H9 (cell line): ENCODE data around the gene NAT14. TPM values are rescaled to one million over a fixed set of nuclear protein-coding genes. Genes with fewer than 3 reads are reported as not detected.

Experiments
- DNase-seq: peaks from one replicate; pipeline ENCODE4 v3.0.0-alpha.2; 2017
- H2AFZ ChIP-seq: one replicate; pipeline ENCODE4 v1.6.1; 2013; ENCODE audit warnings: mild to moderate bottlenecking, low read length, control low read depth, moderate library complexity
- H2AK5ac ChIP-seq: 2 replicates; pipeline ENCODE4 v1.6.1; 2013; ENCODE audit warnings: low read length, control low read depth, mixed read lengths; ENCODE audit not compliant: insufficient read length
- H2BK120ac ChIP-seq: one replicate; pipeline ENCODE4 v1.6.1; 2013; ENCODE audit warnings: low read depth, mild to moderate bottlenecking, low read length, control low read depth, inconsistent platforms; ENCODE audit not compliant: poor library complexity, severe bottlenecking
- H2BK12ac ChIP-seq: 2 replicates; pipeline ENCODE4 v1.6.1; 2013; ENCODE audit warnings: low read length, control low read depth, mixed read lengths, low read depth; ENCODE audit not compliant: insufficient read length
- H2BK15ac ChIP-seq: 2 replicates; pipeline ENCODE4 v1.6.1; 2013; ENCODE audit warnings: low read depth, low read length, control low read depth
- H2BK20ac ChIP-seq: one replicate; pipeline ENCODE4 v1.6.1; 2013; ENCODE audit warnings: low read depth, mild to moderate bottlenecking, low read length, control low read depth, inconsistent platforms; ENCODE audit not compliant: poor library complexity, severe bottlenecking
- H2BK5ac ChIP-seq: 2 replicates; pipeline ENCODE4 v1.6.1; 2013; ENCODE audit warnings: low read length, control low read depth, mixed read lengths; ENCODE audit not compliant: insufficient read length
- H3K14ac ChIP-seq: 2 replicates; pipeline ENCODE4 v1.6.1; 2013; ENCODE audit warnings: low read length, control low read depth; ENCODE audit not compliant: insufficient read depth
- H3K18ac ChIP-seq: 2 replicates; pipeline ENCODE4 v1.6.1; 2013; ENCODE audit warnings: low read depth, mild to moderate bottlenecking, mixed read lengths, low read length, control low read depth; ENCODE audit not compliant: insufficient read length
- H3K23ac ChIP-seq: 2 replicates; pipeline ENCODE4 v1.6.1; 2013; ENCODE audit warnings: low read length, control low read depth, mixed read lengths, low read depth; ENCODE audit not compliant: insufficient read length
- H3K23me2 ChIP-seq: 2 replicates; pipeline ENCODE4 v1.6.1; 2013; ENCODE audit warnings: low read depth, mild to moderate bottlenecking, mixed read lengths, low read length, control low read depth; ENCODE audit not compliant: insufficient read length, poor library complexity, severe bottlenecking
- H3K27ac ChIP-seq: 2 replicates; pipeline ENCODE4 v1.5.1; 2013; ENCODE audit warnings: low read length, control low read depth, mixed read lengths, low read depth; ENCODE audit not compliant: insufficient read length
- H3K27me3 ChIP-seq: 2 replicates; pipeline ENCODE4 v1.6.1; 2013; ENCODE audit warnings: low read length, control low read depth, inconsistent platforms; ENCODE audit not compliant: insufficient read depth
- H3K4ac ChIP-seq: 2 replicates; pipeline ENCODE4 v1.6.1; 2013; ENCODE audit warnings: low read depth, mild to moderate bottlenecking, control low read depth, inconsistent platforms, low read length, moderate library complexity
- H3K4me1 ChIP-seq: 2 replicates; pipeline ENCODE4 v1.6.1; 2013; ENCODE audit warnings: low read length, control low read depth, inconsistent platforms; ENCODE audit not compliant: insufficient read depth
- H3K4me2 ChIP-seq: 2 replicates; pipeline ENCODE4 v1.6.1; 2013; ENCODE audit warnings: low read length, control low read depth, mixed read lengths; ENCODE audit not compliant: insufficient read length, insufficient read depth
- H3K56ac ChIP-seq: 2 replicates; pipeline ENCODE4 v1.6.1; 2013; ENCODE audit warnings: low read depth, mild to moderate bottlenecking, mixed read lengths, low read length, control low read depth; ENCODE audit not compliant: insufficient read length
- H3K79me1 ChIP-seq: 2 replicates; pipeline ENCODE4 v1.6.1; 2013; ENCODE audit warnings: low read depth, mild to moderate bottlenecking, moderate library complexity, low read length, control low read depth, inconsistent platforms; ENCODE audit not compliant: insufficient read depth, poor library complexity, severe bottlenecking
- H3K79me2 ChIP-seq: 2 replicates; pipeline ENCODE4 v1.6.1; 2013; ENCODE audit warnings: low read length, control low read depth, inconsistent platforms; ENCODE audit not compliant: insufficient read depth
- H3K9ac ChIP-seq: 2 replicates; pipeline ENCODE4 v1.6.1; 2013; ENCODE audit warnings: low read length, control low read depth, mixed read lengths; ENCODE audit not compliant: insufficient read length; ENCODE audit errors: extremely low read depth
- H3K9me3 ChIP-seq: one replicate; pipeline ENCODE4 v1.6.1; 2013; ENCODE audit warnings: low read depth, low read length, inconsistent platforms; ENCODE audit not compliant: control insufficient read depth
- H3T11ph ChIP-seq: one replicate; pipeline ENCODE4 v1.6.1; 2013; ENCODE audit warnings: mild to moderate bottlenecking, low read length, control low read depth, inconsistent platforms
- H4K20me1 ChIP-seq: one replicate; pipeline ENCODE4 v1.6.1; 2013; ENCODE audit not compliant: control insufficient read depth, insufficient read length, insufficient read depth
- H4K5ac ChIP-seq: 2 replicates; pipeline ENCODE4 v1.6.1; 2013; ENCODE audit warnings: low read depth, mild to moderate bottlenecking, mixed read lengths, low read length, control low read depth; ENCODE audit not compliant: insufficient read length
- H4K8ac ChIP-seq: replicated peaks from 2 replicates; pipeline ENCODE4 v1.6.1; 2013; ENCODE audit warnings: low read length, control low read depth, mixed read lengths, low read depth; ENCODE audit not compliant: insufficient read length
- H4K91ac ChIP-seq: 2 replicates; pipeline ENCODE4 v1.6.1; 2013; ENCODE audit warnings: low read depth, mild to moderate bottlenecking, moderate library complexity, mixed read lengths, low read length, control low read depth; ENCODE audit not compliant: insufficient read length
- H3K27ac Mint-ChIP-seq, 3 experiments: 2 replicates in 2 of 3; 3 replicates in 1 of 3; pipeline ENCODE4 v1.8.0; 2020 to 2021; ENCODE audit warnings: mixed read lengths in 3 of 3, mild to moderate bottlenecking in 1 of 3, moderate library complexity in 1 of 3
- H3K27me3 Mint-ChIP-seq: 2 replicates; pipeline ENCODE4 v1.8.0; 2021; ENCODE audit warnings: low read depth, mild to moderate bottlenecking, moderate library complexity, mixed read lengths
- H3K36me3 Mint-ChIP-seq, 3 experiments: 2 replicates in 2 of 3; 3 replicates in 1 of 3; pipeline ENCODE4 v1.8.0; 2020 to 2021; ENCODE audit warnings: low read depth in 3 of 3, mixed read lengths in 3 of 3; ENCODE audit not compliant: insufficient read depth in 1 of 3
- H3K4me1 Mint-ChIP-seq, 2 experiments: 2 replicates each; pipeline ENCODE4 v1.8.0; 2020; ENCODE audit warnings: mixed read lengths in 2 of 2
- H3K4me3 Mint-ChIP-seq, 2 experiments: 2 replicates in 1 of 2; 3 replicates in 1 of 2; pipeline ENCODE4 v1.8.0; 2020 to 2021; ENCODE audit warnings: mild to moderate bottlenecking in 2 of 2, mixed read lengths in 2 of 2, moderate library complexity in 1 of 2
- H3K9me3 Mint-ChIP-seq, 2 experiments: 2 replicates in 1 of 2; 3 replicates in 1 of 2; pipeline ENCODE4 v1.8.0; 2020; ENCODE audit warnings: mild to moderate bottlenecking in 2 of 2, mixed read lengths in 2 of 2, moderate library complexity in 1 of 2
- CTCF ChIP-seq: fragments of 200-600 bp; sonication (generic); conservative IDR thresholded peaks from 3 replicates; pipeline ENCODE4 v1.8.0; 2021; ENCODE audit warnings: antibody characterized with exemption, mild to moderate bottlenecking
- WGBS: extraction: QIAGEN DNeasy Blood & Tissue Kit; methylation state at CpG from one replicate; pipeline ENCODE4 v1.1.7; 2013; ENCODE audit warnings: missing lambda C conversion rate, low lambda C conversion rate, mixed read lengths; ENCODE audit not compliant: insufficient read length; ENCODE audit errors: extremely low coverage; 5-methylcytosine and 5-hydroxymethylcytosine counted together
- long read RNA-seq: library from polyadenylated mRNA; unstranded; transcript quantifications from one replicate; pipeline ENCODE4 v2.0.0, GENCODE V29; 2020
- total RNA-seq: library from RNA; stranded (reverse); gene quantifications from 2 replicates; pipeline ENCODE4 v1.2.1, GENCODE V29; 2021

The NAT14 gene
- 48.7 and 51.2 TPM in 2 replicates for total RNA-seq
- long read RNA-seq, partial matches to known transcripts: 0 of 1 reads
- long read RNA-seq, other reads (novel, unspliced or antisense): 1 of 1 reads

GRCh38 chr19:55484593-55485438 lies at the start of gene NAT14:
Gene NAT14 (plus strand): TSS chr19:55485188. CDS start chr19:55485709, 521 bp downstream.
- Histone ChIP-seq H4K5ac (no peak within 1 kb of the TSS), H3K79me2 (no peaks in the 10 kb centered on the region), H3K9ac (peak within 1 kb of the TSS; percentile 27), H3K27ac (no peak within 1 kb of the TSS), H2BK120ac (no peak within 1 kb of the TSS), H4K8ac (no peak within 1 kb of the TSS), H3K4me2 (peak within 1 kb of the TSS; percentile 52), H3K14ac (0 out of 2 replicates have a peak within 1 kb of the TSS, but pooled peaks have one; percentile 17), H3K4ac (no peak within 1 kb of the TSS), H3K4me1 (peaks cover 3% of the 10 kb centered on the region), H2BK5ac (no peak within 1 kb of the TSS), H3K79me1 (no peaks in the 10 kb centered on the region), H2BK12ac (no peak within 1 kb of the TSS), H2AFZ (no peak within 1 kb of the TSS), H2BK15ac (no peak within 1 kb of the TSS), H4K20me1 (no peaks in the 10 kb centered on the region), H4K91ac (no peak within 1 kb of the TSS), H3K23me2 (peaks cover 8% of the 10 kb centered on the region), H3K56ac (no peak within 1 kb of the TSS), H3K9me3 (no peaks in the 10 kb centered on the region), H3K18ac (peak within 1 kb of the TSS; percentile 24), H2AK5ac (no peak within 1 kb of the TSS), H3T11ph (no peak within 1 kb of the TSS), H3K27me3 (no peaks in the 10 kb centered on the region), H2BK20ac (no peak within 1 kb of the TSS), H3K23ac (no peak within 1 kb of the TSS)
- Mint-ChIP-seq H3K4me1 (peaks cover 14 to 42% of the 10 kb centered on the region in 2 experiments), H3K9me3 (no peaks in the 10 kb centered on the region), H3K4me3 (peak within 1 kb of the TSS; percentile 86 to 93), H3K27me3 (no peaks in the 10 kb centered on the region; the same call in 1 of the 2 replicates), H3K27ac (peak within 1 kb of the TSS; percentile 92 to 97 (median 96); a peak in 5 of 7 replicates), H3K36me3 (peaks cover 2 to 9% (median 8%) of the 10 kb centered on the region in 3 experiments; a peak in 5 of 7 replicates)
- no peak for TF ChIP-seq CTCF
- DNase-seq: peak; percentile 91
- WGBS: no CpG with 5 or more reads among the region's 78 CpGs
